Smooth muscle cell (in vitro differentiated cells): ENCODE results near the gene SCYGR8. TPM values are rescaled to one million over a fixed set of nuclear protein-coding genes. Genes with fewer than 3 reads are reported as not detected.

ENCODE experiments used
- DNase-seq: peaks from one replicate; lab custom pipeline; 2025; ENCODE audit not compliant: unreplicated experiment; lab: John Stamatoyannopoulos, UW
- H2AFZ ChIP-seq: fragments of 200-600 bp; sonication (generic); 2 replicates; pipeline ENCODE4 v1.6.0; 2016; ENCODE audit warnings: antibody characterized with exemption, low read depth, mild to moderate bottlenecking
- H3F3A ChIP-seq: fragments of 200-600 bp; sonication (generic); 2 replicates; pipeline ENCODE4 v1.6.0; 2017; ENCODE audit warnings: antibody characterized with exemption, low read depth
- H3K27ac ChIP-seq: fragments of 200-600 bp; sonication (generic); 2 replicates; pipeline ENCODE4 v1.5.1; 2016; ENCODE audit warnings: low read depth, mild to moderate bottlenecking
- H3K27me3 ChIP-seq: fragments of 200-600 bp; sonication (generic); 2 replicates; pipeline ENCODE4 v1.6.1; 2016; ENCODE audit warnings: low read depth, mild to moderate bottlenecking
- H3K36me3 ChIP-seq: fragments of 200-600 bp; sonication (generic); 2 replicates; pipeline ENCODE4 v1.5.1; 2016; ENCODE audit warnings: low read depth
- H3K4me1 ChIP-seq: fragments of 200-600 bp; sonication (generic); 2 replicates; pipeline ENCODE4 v1.5.1; 2016; ENCODE audit warnings: low read depth
- H3K4me2 ChIP-seq: fragments of 200-600 bp; sonication (generic); 2 replicates; pipeline ENCODE4 v1.6.0; 2016; ENCODE audit warnings: mild to moderate bottlenecking
- H3K4me3 ChIP-seq: fragments of 200-600 bp; sonication (generic); 2 replicates; pipeline ENCODE4 v1.5.1; 2016; ENCODE audit warnings: mild to moderate bottlenecking
- H3K79me2 ChIP-seq: fragments of 200-600 bp; sonication (generic); 2 replicates; pipeline ENCODE4 v1.6.0; 2016; ENCODE audit warnings: low read depth, mild to moderate bottlenecking
- H3K9ac ChIP-seq: fragments of 200-600 bp; sonication (generic); 2 replicates; pipeline ENCODE4 v1.6.0; 2016; ENCODE audit warnings: low read depth
- H3K9me3 ChIP-seq: fragments of 200-600 bp; sonication (generic); replicated peaks from 2 replicates; pipeline ENCODE4 v1.5.1; 2016; ENCODE audit warnings: low read depth
- H4K20me1 ChIP-seq: fragments of 200-600 bp; sonication (generic); 2 replicates; pipeline ENCODE4 v1.6.0; 2016; ENCODE audit warnings: low read depth
- WGBS: methylation state at CpG from one replicate; pipeline ENCODE4 v1.1.7; 2016; ENCODE audit warnings: low lambda C conversion rate; 5-methylcytosine and 5-hydroxymethylcytosine counted together
- polyA plus RNA-seq: library from polyadenylated mRNA; unstranded; fragments of >200 nt; fragmentation: Nextera tagmentation; extraction: Ambion mirVana; gene quantifications from 2 replicates; pipeline ENCODE4 v1.2.1, GENCODE V29; 2016
- total RNA-seq: library from RNA; depleted of rRNA; stranded (reverse); fragments of >200 nt; gene quantifications from 2 replicates; pipeline ENCODE4 v1.2.3, GENCODE V29; 2014
- TF ChIP-seq, protein P1 (sequence below): fragments of 200-600 bp; sonication (generic); IDR thresholded peaks from 2 replicates; pipeline ENCODE4 v1.5.1; 2017; ENCODE audit warnings: borderline replicate concordance, mild to moderate bottlenecking, antibody characterized with exemption; ENCODE audit not compliant: insufficient read depth, poor library complexity, severe bottlenecking

SCYGR8 gene
- total and polyA plus RNA-seq, 2 experiments from 2014 or later: not detected

DNA sequence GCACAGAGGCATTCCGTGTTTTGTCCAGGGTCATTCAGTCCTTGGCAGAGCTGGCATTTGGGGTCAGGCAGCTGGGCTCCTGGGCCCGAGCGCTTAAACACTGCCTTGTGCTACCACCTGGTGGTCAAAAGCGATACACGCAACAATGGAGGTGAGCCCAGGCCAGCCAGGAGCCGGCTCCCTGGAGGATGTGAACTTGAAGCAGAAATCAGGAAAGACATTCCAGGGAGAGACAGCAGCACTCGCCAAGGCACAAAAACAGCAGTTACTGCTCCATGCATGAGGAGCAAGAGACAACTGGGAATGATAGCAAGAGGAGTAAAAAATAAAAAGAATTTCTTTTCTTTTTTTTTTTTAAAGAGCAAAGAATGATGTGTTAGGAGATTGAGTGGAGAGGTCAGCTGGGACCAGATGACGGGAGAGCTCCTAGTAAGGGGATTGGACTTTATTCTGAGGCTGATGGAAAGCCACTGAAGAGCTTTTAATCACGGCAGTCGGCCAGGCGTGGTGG, 20.7 kb downstream of the SCYGR8 start:
- Histone ChIP-seq H3K27me3 (no peaks in the 10 kb centered on the region), H3K9me3 (no peaks in the 10 kb centered on the region)

DNA sequence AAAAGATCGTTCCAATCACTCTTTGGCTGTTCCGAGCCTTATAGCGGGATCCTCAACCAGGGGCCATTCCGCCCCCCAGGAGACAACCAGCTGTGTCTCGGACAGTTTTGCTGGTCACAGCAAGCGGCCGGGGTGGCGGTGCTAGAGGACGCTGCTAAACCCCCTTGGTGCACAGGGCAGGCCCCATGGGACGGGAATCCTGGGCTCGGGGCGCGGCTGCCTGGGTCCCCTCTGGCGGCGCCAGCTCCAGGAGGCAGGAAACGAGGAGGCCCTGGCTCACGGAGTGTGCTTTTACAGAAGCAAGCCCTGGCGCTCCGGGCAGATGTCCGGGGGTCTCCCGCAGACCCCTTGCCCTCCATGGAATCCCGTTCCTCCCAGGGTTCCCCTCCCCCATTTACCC, 22.1 kb downstream of the SCYGR8 start:
- Histone ChIP-seq H3K4me3 (no peak overlapping the region), H3K79me2 (no peaks in the 10 kb centered on the region), H3F3A (no peaks in the 10 kb centered on the region), H4K20me1 (no peaks in the 10 kb centered on the region), H3K36me3 (no peaks in the 10 kb centered on the region), H2AFZ (no peak overlapping the region), H3K27me3 (no peaks in the 10 kb centered on the region), H3K9me3 (no peaks in the 10 kb centered on the region), H3K9ac (no peak overlapping the region), H3K4me1 (no peaks in the 10 kb centered on the region), H3K4me2 (no peak overlapping the region), H3K27ac (no peak overlapping the region)
- no peak for DNase-seq
- TF ChIP-seq, protein P1, sequence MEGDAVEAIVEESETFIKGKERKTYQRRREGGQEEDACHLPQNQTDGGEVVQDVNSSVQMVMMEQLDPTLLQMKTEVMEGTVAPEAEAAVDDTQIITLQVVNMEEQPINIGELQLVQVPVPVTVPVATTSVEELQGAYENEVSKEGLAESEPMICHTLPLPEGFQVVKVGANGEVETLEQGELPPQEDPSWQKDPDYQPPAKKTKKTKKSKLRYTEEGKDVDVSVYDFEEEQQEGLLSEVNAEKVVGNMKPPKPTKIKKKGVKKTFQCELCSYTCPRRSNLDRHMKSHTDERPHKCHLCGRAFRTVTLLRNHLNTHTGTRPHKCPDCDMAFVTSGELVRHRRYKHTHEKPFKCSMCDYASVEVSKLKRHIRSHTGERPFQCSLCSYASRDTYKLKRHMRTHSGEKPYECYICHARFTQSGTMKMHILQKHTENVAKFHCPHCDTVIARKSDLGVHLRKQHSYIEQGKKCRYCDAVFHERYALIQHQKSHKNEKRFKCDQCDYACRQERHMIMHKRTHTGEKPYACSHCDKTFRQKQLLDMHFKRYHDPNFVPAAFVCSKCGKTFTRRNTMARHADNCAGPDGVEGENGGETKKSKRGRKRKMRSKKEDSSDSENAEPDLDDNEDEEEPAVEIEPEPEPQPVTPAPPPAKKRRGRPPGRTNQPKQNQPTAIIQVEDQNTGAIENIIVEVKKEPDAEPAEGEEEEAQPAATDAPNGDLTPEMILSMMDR: no peak
- WGBS: 96% methylated on average over 22 of the region's 22 CpGs

More for the DNA sequence above, 20.7 kb downstream of the SCYGR8 start:
- peak; percentile 29 for DNase-seq
- Histone ChIP-seq H3K9ac (no peak overlapping the region), H3K27ac (peak overlapping the region; percentile 56), H3K4me2 (peak overlapping the region; percentile 37), H2AFZ (peak overlapping the region; percentile 96), H3K4me3 (no peak overlapping the region), H3F3A (peaks cover 3% of the 10 kb centered on the region), H3K4me1 (no peaks in the 10 kb centered on the region), H3K36me3 (no peaks in the 10 kb centered on the region), H4K20me1 (no peaks in the 10 kb centered on the region), H3K79me2 (no peaks in the 10 kb centered on the region)
- TF ChIP-seq, protein P1: peak; percentile 87
- 33% methylated on average over 11 of the region's 11 CpGs for WGBS

DNA sequence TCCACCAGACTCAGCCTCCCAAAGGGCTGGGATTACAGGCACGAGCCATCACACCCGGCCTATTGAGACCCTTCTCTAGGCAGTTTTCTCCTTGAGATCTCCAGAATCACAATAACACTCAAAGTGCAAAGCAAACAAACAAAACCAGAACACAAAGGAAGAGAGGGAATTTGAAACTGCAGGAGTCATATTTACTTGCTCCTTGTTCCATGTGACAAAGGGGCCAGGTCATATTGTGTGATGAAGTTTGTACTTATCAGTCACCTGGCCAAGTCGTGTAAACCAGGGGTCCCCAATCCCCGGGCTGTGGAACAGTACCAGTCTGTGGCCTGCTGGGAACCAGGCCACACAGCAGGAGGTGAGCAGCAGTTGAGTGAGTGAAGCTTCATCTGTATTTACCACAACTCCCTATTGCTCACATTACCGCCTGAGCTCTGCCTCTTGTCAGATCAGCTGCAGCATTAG, 26.5 kb downstream of the SCYGR8 start:
- H3K79me2 ChIP-seq: no peaks in the 10 kb centered on the region
- no peak overlapping the region for H2AFZ ChIP-seq
- H3K9me3 ChIP-seq: no peaks in the 10 kb centered on the region
- no peak overlapping the region for H3K4me2 ChIP-seq
- H3K4me3 ChIP-seq: no peak overlapping the region
- no peaks in the 10 kb centered on the region for H3F3A ChIP-seq
- H3K9ac ChIP-seq: no peak overlapping the region
- no peaks in the 10 kb centered on the region for H3K27me3 ChIP-seq
- no peaks in the 10 kb centered on the region for H3K36me3 ChIP-seq
- H3K4me1 ChIP-seq: no peaks in the 10 kb centered on the region
- H4K20me1 ChIP-seq: no peaks in the 10 kb centered on the region
- H3K27ac ChIP-seq: no peak overlapping the region
- WGBS: 88% methylated on average over 5 of the region's 5 CpGs
- TF ChIP-seq, protein P1: no peak
- no peak for DNase-seq

DNA sequence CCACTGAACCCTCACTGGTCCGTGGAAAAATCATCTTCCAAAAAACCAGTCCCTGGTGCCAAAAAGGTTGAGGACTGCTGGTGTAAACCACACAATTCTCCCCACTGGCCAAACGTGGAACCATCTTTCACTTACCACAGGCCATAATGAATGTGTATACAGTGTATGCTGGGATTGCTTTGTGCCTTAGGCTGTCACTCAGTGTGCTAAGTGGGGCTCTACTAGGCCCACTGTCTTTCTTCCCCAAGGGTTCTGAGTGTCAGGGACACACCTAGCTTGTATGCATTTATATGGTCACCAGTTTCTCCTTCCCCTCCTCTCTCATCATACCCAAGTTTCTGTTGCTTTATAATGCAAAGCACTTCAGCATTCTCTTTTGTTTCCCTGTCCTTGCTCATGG, 27.2 kb downstream of the SCYGR8 start:
- no peak overlapping the region for H2AFZ ChIP-seq
- H4K20me1 ChIP-seq: no peaks in the 10 kb centered on the region
- 64% methylated on average over 2 of the region's 2 CpGs for whole genome bisulfite sequencing
- no peaks in the 10 kb centered on the region for H3K36me3 ChIP-seq
- no peak overlapping the region for H3K4me3 ChIP-seq
- no peaks in the 10 kb centered on the region for H3K9me3 ChIP-seq
- H3K27ac ChIP-seq: no peak overlapping the region
- TF ChIP-seq, protein P1: no peak
- no peaks in the 10 kb centered on the region for H3K27me3 ChIP-seq
- H3K9ac ChIP-seq: no peak overlapping the region
- DNase-seq: no peak
- no peak overlapping the region for H3K4me2 ChIP-seq
- no peaks in the 10 kb centered on the region for H3K79me2 ChIP-seq
- no peaks in the 10 kb centered on the region for H3K4me1 ChIP-seq
- no peaks in the 10 kb centered on the region for H3F3A ChIP-seq
